HCT116 (cell line): ENCODE results near the gene AFAP1.

Experiments
- CTCF ChIP-seq, 3 experiments: fragments of 200-600 bp in 1 of 3; sonication (generic) in 1 of 3; IDR thresholded peaks in 2 of 3; conservative IDR thresholded peaks in 1 of 3; 2 replicates each; pipeline ENCODE4 v1.5.1; 2012 to 2017; ENCODE audit warnings: low read depth in 2 of 3, low read length in 2 of 3, antibody characterized with exemption in 1 of 3, borderline replicate concordance in 1 of 3, control low read depth in 1 of 3, mild to moderate bottlenecking in 1 of 3, mixed read lengths in 1 of 3, mixed run types in 1 of 3, moderate library complexity in 1 of 3; ENCODE audit not compliant: insufficient read depth in 1 of 3
- POLR2A ChIP-seq: IDR thresholded peaks from 2 replicates; pipeline ENCODE4 v1.7.0; 2011; ENCODE audit warnings: borderline replicate concordance; ENCODE audit not compliant: insufficient read depth, insufficient read length; ENCODE audit errors: extremely low read depth
- POLR2AphosphoS5 ChIP-seq: IDR thresholded peaks from 2 replicates; pipeline ENCODE4 v1.6.1; 2011; ENCODE audit warnings: mild to moderate bottlenecking, low read depth, low read length, moderate library complexity

- no peak for TF ChIP-seq POLR2A
- TF ChIP-seq CTCF (IDR thresholded peaks at IDR 0.05 in 2 of 3, conservative IDR thresholded peaks at IDR 0.05 in 1 of 3; ENCODE audit: borderline replicate concordance in 1 of 3, insufficient read depth in 1 of 3, low read depth in 2 of 3, low read length in 2 of 3), result no peak
- TF ChIP-seq POLR2AphosphoS5, result no peak
These were observed 197.5 kb downstream of the AFAP1 start for GRCh38 chr4:7741946-7742806.
